IMR-90 (cell line): ENCODE data around the gene SPAG16. TPM values are rescaled to one million over a fixed set of nuclear protein-coding genes. Genes with fewer than 3 reads are reported as not detected.

Source experiments
- ATAC-seq: fragments of 200-7000 bp; cut with Tn5 transposase; 2 replicates; pipeline ENCODE4 v1.9.1; 2020; ENCODE audit warnings: low read depth, mild to moderate bottlenecking, moderate library complexity
- BruUV-seq: library from RNA; stranded (reverse); fragments of 400-500 nt; replicated peaks from 2 replicates; lab custom pipeline; 2021; lab: Mats Ljungman, UMichigan
- CTCF ChIA-PET: fragments of 300-600 bp; formaldehyde crosslinking; extraction: SDS; loops from one replicate; lab custom pipeline; 2021; ENCODE audit warnings: antibody characterized with exemption; lab: Yijun Ruan, JAX
- POLR2A ChIA-PET: fragments of 300-600 bp; sonication (Branson Sonifier 250); formaldehyde crosslinking; loops from one replicate; lab custom pipeline; 2022; ENCODE audit warnings: antibody characterized with exemption; ENCODE audit not compliant: unreplicated experiment; lab: Charles Lee
- DNase-seq: peaks from one replicate; pipeline ENCODE4 v3.0.0; 2013
- H2AFZ ChIP-seq: replicated peaks from 2 replicates; pipeline ENCODE3; 2013; ENCODE audit warnings: low read length, mild to moderate bottlenecking; ENCODE audit not compliant: poor library complexity
- H2AK5ac ChIP-seq: 2 replicates; pipeline ENCODE4 v1.6.1; 2013; ENCODE audit warnings: low read depth, low read length, inconsistent platforms
- H2AK9ac ChIP-seq: replicated peaks from 2 replicates; pipeline ENCODE3; 2013; ENCODE audit warnings: mild to moderate bottlenecking, low read depth, low read length, moderate library complexity; ENCODE audit not compliant: poor library complexity
- H2BK120ac ChIP-seq: 2 replicates; pipeline ENCODE4 v1.6.1; 2013; ENCODE audit warnings: low read depth, low read length, inconsistent platforms
- H2BK15ac ChIP-seq: 3 replicates; pipeline ENCODE4 v1.6.1; 2013; ENCODE audit warnings: low read depth, low read length, inconsistent platforms
- H2BK20ac ChIP-seq: 2 replicates; pipeline ENCODE4 v1.6.1; 2013; ENCODE audit warnings: low read depth, mild to moderate bottlenecking, inconsistent platforms, low read length, moderate library complexity
- H2BK5ac ChIP-seq: 2 replicates; pipeline ENCODE4 v1.6.1; 2013; ENCODE audit warnings: mild to moderate bottlenecking, low read depth, low read length, inconsistent platforms; ENCODE audit not compliant: poor library complexity, severe bottlenecking
- H3K14ac ChIP-seq: replicated peaks from 2 replicates; pipeline ENCODE4 v1.6.1; 2013; ENCODE audit warnings: low read depth, low read length, inconsistent platforms
- H3K18ac ChIP-seq: 2 replicates; pipeline ENCODE4 v1.6.1; 2013; ENCODE audit warnings: low read depth, low read length, control low read depth
- H3K23ac ChIP-seq: 2 replicates; pipeline ENCODE4 v1.6.1; 2013; ENCODE audit warnings: low read depth, low read length, inconsistent platforms
- H3K27ac ChIP-seq: 2 replicates; pipeline ENCODE4 v1.5.1; 2013; ENCODE audit warnings: mild to moderate bottlenecking, control low read depth, low read length; ENCODE audit not compliant: insufficient read depth
- H3K27me3 ChIP-seq: 2 replicates; pipeline ENCODE4 v1.6.1; 2013; ENCODE audit warnings: low read length; ENCODE audit not compliant: control insufficient read depth, insufficient read depth
- H3K36me3 ChIP-seq: 2 replicates; pipeline ENCODE4 v1.6.1; 2013; ENCODE audit warnings: low read length, mixed read lengths; ENCODE audit not compliant: control insufficient read depth, insufficient read depth
- H3K4ac ChIP-seq: 2 replicates; pipeline ENCODE4 v1.6.1; 2013; ENCODE audit warnings: low read depth, low read length, inconsistent platforms
- H3K4me1 ChIP-seq: 2 replicates; pipeline ENCODE4 v1.6.1; 2013; ENCODE audit warnings: low read length, mixed read lengths; ENCODE audit not compliant: control insufficient read depth, insufficient read depth
- H3K4me2 ChIP-seq: 2 replicates; pipeline ENCODE4 v1.6.1; 2013; ENCODE audit warnings: low read depth, mild to moderate bottlenecking, control low read depth, low read length, moderate library complexity
- H3K4me3 ChIP-seq: 2 replicates; pipeline ENCODE4 v1.5.1; 2013; ENCODE audit warnings: low read depth, mild to moderate bottlenecking, control low read depth, low read length, moderate library complexity; ENCODE audit not compliant: insufficient read depth
- H3K56ac ChIP-seq: 2 replicates; pipeline ENCODE4 v1.6.1; 2013; ENCODE audit warnings: low read length, inconsistent platforms; ENCODE audit not compliant: insufficient read depth; ENCODE audit errors: extremely low read depth
- H3K79me1 ChIP-seq, 2 experiments: 2 replicates each; pipeline ENCODE4 v1.6.1; 2013; ENCODE audit warnings: low read length in 2 of 2, inconsistent platforms in 1 of 2, low read depth in 1 of 2
- H3K9ac ChIP-seq: 2 replicates; pipeline ENCODE4 v1.6.1; 2013; ENCODE audit warnings: low read depth, low read length, control low read depth
- H3K9me1 ChIP-seq: 2 replicates; pipeline ENCODE4 v1.6.1; 2013; ENCODE audit warnings: low read length, inconsistent platforms; ENCODE audit not compliant: insufficient read depth
- H3K9me3 ChIP-seq: 2 replicates; pipeline ENCODE4 v1.6.1; 2013; ENCODE audit warnings: low read length; ENCODE audit not compliant: control insufficient read depth, insufficient read depth
- H4K20me1 ChIP-seq: 2 replicates; pipeline ENCODE4 v1.6.1; 2013; ENCODE audit warnings: low read length, inconsistent platforms; ENCODE audit not compliant: insufficient read depth
- H4K5ac ChIP-seq: 2 replicates; pipeline ENCODE4 v1.6.1; 2013; ENCODE audit warnings: mild to moderate bottlenecking, low read depth, low read length, control low read depth
- H4K8ac ChIP-seq, 2 experiments: 2 replicates each; pipeline ENCODE4 v1.6.1; 2013; ENCODE audit warnings: low read depth in 2 of 2, low read length in 2 of 2, control low read depth in 1 of 2, inconsistent platforms in 1 of 2
- H4K91ac ChIP-seq: 2 replicates; pipeline ENCODE4 v1.6.1; 2013; ENCODE audit warnings: low read depth, low read length, inconsistent platforms; ENCODE audit not compliant: insufficient read depth
- MAFK ChIP-seq: IDR thresholded peaks from 2 replicates; pipeline ENCODE4 v1.6.1; 2012; ENCODE audit warnings: low read depth, low read length, improper control_type of control experiment
- MXI1 ChIP-seq: IDR thresholded peaks from 2 replicates; pipeline ENCODE4 v1.6.1; 2012; ENCODE audit warnings: low read depth, mild to moderate bottlenecking, low read length, moderate library complexity, borderline replicate concordance
- RAD21 ChIP-seq: IDR thresholded peaks from 2 replicates; pipeline ENCODE4 v1.6.1; 2012; ENCODE audit warnings: low read length, improper control_type of control experiment
- SMC3 ChIP-seq: fragments of 150-350 bp; IDR thresholded peaks from 2 replicates; pipeline ENCODE4 v1.6.1; 2016; ENCODE audit warnings: low read depth, mild to moderate bottlenecking, antibody characterized with exemption, low read length, moderate library complexity
- WGBS, 2 experiments: methylation state at CpG; one replicate each; pipeline versions ENCODE4 v1.1.5 to v1.1.7; 2013; ENCODE audit warnings: missing lambda C conversion rate in 2 of 2; ENCODE audit not compliant: insufficient read length in 1 of 2; ENCODE audit errors: extremely low coverage in 2 of 2; 5-methylcytosine and 5-hydroxymethylcytosine counted together
- dilution Hi-C: fragments of 300-500 bp; cut with HindIII; formaldehyde crosslinking; loops from one replicate; pipeline ENCODE4 v1.14.3; 2018; ENCODE audit warnings: low sequenced_read_pairs; ENCODE audit not compliant: unreplicated experiment
- in situ Hi-C: fragments of 300-500 bp; cut with MboI; formaldehyde crosslinking; loops from 3 replicates; pipeline ENCODE4 v1.14.3; 2019; ENCODE audit warnings: low sequenced_read_pairs, inconsistent platforms, mixed read lengths
- intact Hi-C: fragments of 100-400 bp; cut with micrococcal nuclease; formaldehyde crosslinking; loops from 2 replicates; pipeline ENCODE4 v1.10.0; 2022
- polyA plus RNA-seq, 3 experiments: library from polyadenylated mRNA; depleted of rRNA; stranded (reverse); fragments of >200 nt; gene quantifications; 2 replicates each; pipeline ENCODE4 v1.2.3, GENCODE V29; 2012; ENCODE audit warnings: low replicate concordance in 1 of 3
- total RNA-seq: library from RNA; depleted of rRNA; stranded (reverse); fragments of >200 nt; gene quantifications from 2 replicates; pipeline ENCODE4 v1.2.3, GENCODE V29; 2012
- TF ChIP-seq, protein P1 (sequence below): conservative IDR thresholded peaks from 2 replicates; pipeline ENCODE4 v1.5.1; 2012; ENCODE audit warnings: mild to moderate bottlenecking, low read depth, low read length, improper control_type of control experiment

Gene SPAG16
- total and polyA plus RNA-seq, 2 of the 4 experiments (the other 2 are of a cell fraction), result 7.3 to 13.5 TPM

DNA sequence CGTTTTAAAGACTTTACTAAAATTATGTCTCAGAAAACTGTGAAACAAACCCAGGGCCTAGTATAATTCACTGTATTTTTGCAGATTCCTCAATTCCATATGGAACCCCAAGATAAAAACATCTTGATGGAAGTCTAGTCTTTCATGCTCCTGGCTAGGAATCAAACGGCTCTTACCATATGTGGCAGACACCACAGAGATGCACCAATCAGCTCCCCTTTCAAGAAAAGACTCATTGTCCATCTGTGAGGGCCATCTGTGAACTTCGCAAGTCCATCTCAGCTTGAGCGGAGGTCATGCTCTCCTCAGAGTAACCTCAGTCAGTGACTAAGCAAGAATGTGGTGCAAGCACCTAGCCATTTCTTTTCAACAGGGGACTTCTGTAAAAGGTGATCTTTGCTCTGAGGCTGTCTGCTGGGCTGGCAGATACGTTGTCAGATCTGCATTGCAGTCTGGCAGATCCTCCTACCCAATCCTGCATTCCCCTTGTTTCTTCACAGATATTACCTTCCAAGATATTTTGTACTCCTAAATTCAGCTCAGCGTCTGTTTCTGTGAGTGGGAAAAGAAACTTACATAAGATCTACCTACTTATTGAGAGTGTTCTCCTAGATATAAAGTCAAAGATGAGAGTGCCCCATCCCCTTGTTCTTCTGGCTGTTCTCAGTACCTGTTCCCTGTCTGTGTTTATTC, 419.3 kb downstream of the SPAG16 start:
- Histone ChIP-seq H3K4me1 (no peaks in the 10 kb centered on the region), H2BK5ac (no peak overlapping the region), H3K27ac (no peak overlapping the region), H3K14ac (no peak overlapping the region), H3K9me1 (no peaks in the 10 kb centered on the region), H3K9ac (no peak overlapping the region), H3K27me3 (no peaks in the 10 kb centered on the region), H2AFZ (no peak overlapping the region), H4K5ac (no peak overlapping the region), H4K8ac (no peak overlapping the region), H2BK15ac (no peak overlapping the region), H3K4me3 (no peak overlapping the region), H3K18ac (no peak overlapping the region), H2BK120ac (no peak overlapping the region), H3K36me3 (no peaks in the 10 kb centered on the region), H2AK5ac (no peak overlapping the region), H3K4me2 (no peak overlapping the region), H3K4ac (no peak overlapping the region), H4K91ac (no peak overlapping the region), H3K79me1 (no peaks in the 10 kb centered on the region), H3K56ac (no peak overlapping the region), H4K20me1 (no peaks in the 10 kb centered on the region), H3K23ac (no peak overlapping the region), H2AK9ac (no peak overlapping the region), H3K9me3 (0 out of 2 replicates have a peak, but pooled peaks cover 4% of the 10 kb centered on the region), H2BK20ac (no peak overlapping the region)
- intact Hi-C loops (no loop called here), in situ Hi-C loops (no loop called here), dilution Hi-C loops (no loop called here)
- no TSS peak for BruUV-seq
- ChIA-PET POLR2A (interaction anchor here (0.5 kb wide), 1 partner anchor 11 kb away, joined by 3 read pairs; no protein-coding TSS in a partner anchor), CTCF (interaction anchor here (1.0 kb wide), 1 partner anchor 19 kb away, joined by 3 read pairs; no protein-coding TSS in a partner anchor)
- TF ChIP-seq, protein P1, sequence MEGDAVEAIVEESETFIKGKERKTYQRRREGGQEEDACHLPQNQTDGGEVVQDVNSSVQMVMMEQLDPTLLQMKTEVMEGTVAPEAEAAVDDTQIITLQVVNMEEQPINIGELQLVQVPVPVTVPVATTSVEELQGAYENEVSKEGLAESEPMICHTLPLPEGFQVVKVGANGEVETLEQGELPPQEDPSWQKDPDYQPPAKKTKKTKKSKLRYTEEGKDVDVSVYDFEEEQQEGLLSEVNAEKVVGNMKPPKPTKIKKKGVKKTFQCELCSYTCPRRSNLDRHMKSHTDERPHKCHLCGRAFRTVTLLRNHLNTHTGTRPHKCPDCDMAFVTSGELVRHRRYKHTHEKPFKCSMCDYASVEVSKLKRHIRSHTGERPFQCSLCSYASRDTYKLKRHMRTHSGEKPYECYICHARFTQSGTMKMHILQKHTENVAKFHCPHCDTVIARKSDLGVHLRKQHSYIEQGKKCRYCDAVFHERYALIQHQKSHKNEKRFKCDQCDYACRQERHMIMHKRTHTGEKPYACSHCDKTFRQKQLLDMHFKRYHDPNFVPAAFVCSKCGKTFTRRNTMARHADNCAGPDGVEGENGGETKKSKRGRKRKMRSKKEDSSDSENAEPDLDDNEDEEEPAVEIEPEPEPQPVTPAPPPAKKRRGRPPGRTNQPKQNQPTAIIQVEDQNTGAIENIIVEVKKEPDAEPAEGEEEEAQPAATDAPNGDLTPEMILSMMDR, result no peak
- no peak for TF ChIP-seq MXI1
- no peak for TF ChIP-seq RAD21
- TF ChIP-seq MAFK, result no peak
- TF ChIP-seq SMC3, result no peak
- DNase-seq (no peak), ATAC-seq (no peak)
- 80% methylated on average over 1 of the region's 6 CpGs; no CpG with 5 or more reads in 1 of the 2 experiments for WGBS, 2 experiments
